GM21423 (cell line): Measurements from ENCODE around the gene FEV.

ENCODE experiments used
- ATAC-seq: cut with Tn5 transposase; IDR thresholded peaks from one replicate; pipeline ENCODE4 v1.9.1; 2021; ENCODE audit warnings: mild to moderate bottlenecking, moderate library complexity; ENCODE audit not compliant: unreplicated experiment

The FEV gene

DNA sequence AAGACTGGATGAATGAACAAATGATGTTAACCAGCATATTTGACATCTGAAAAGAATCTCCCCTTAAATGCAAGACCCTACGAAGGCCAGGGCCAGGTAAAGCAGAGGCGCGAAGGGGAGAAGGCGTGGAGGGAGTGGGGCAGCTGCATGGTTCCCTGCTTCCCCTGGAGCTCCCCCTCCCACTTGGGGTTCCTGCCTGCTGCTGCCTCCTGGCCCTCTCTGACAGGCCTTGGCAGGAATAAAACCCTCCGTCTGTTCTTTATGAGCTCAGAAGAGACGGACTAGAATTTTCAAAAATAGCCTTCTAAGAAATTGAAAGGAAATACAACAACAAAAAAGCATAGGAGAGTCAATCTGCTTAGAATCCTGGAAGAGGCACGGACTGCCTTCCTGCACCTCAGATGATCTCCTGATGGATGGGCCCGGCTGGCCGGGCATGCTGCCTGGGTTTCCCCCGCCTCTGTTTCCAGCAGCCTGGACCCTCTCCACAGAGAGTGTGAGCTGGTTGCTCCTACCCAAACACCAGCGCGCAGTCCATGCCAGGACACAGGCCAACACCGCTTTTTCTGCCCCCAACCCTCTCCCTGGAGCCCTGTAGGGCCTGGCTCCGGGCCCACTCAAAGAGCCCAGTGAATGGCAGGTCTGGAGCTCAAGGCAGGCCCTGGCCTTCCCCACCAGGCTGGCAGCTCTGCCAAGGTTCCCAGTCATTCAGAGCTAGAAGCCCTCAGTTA lies 32.4 kb upstream of the FEV start:
- ATAC-seq, result no peak

DNA sequence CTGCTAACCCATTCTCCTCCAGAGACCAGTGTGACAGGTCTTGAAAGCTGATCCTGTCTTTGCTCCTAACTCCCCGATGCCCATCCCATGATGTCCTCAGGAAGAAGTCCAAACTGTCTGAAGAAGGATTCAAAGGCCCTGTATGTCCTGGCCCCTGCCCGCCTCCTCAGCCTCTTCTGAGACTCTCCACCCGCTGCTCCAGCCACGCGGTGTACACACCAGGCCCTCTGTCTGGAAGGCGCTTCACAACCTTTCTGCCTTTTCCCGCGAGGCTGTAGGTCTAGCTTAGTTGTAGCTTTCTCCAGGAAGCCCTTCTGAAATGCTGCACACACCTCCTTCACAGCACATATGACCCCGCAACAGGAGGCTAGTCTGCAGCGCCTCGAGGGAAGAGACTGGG lies 31.7 kb upstream of the FEV start:
- ATAC-seq, result no peak

DNA sequence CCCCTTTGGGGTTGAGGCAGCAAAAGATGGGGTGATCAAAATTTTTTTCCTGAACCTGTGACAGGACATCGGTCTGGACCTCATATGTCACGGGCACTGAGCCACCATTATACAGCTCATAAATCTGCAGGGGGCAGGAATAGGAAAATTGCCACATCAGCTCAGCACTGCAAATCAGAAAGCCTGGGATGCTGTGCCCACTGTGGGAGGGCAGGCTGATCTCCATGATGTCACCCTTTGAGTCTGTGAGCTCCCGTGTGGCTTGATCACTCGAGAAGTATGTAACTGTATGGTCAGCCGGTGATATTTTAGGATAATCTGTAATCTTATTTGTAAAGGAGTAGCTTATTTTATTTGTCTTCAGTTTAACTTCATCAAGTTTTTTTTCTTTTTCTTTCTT lies 25.9 kb upstream of the FEV start:
- no peak for ATAC-seq

DNA sequence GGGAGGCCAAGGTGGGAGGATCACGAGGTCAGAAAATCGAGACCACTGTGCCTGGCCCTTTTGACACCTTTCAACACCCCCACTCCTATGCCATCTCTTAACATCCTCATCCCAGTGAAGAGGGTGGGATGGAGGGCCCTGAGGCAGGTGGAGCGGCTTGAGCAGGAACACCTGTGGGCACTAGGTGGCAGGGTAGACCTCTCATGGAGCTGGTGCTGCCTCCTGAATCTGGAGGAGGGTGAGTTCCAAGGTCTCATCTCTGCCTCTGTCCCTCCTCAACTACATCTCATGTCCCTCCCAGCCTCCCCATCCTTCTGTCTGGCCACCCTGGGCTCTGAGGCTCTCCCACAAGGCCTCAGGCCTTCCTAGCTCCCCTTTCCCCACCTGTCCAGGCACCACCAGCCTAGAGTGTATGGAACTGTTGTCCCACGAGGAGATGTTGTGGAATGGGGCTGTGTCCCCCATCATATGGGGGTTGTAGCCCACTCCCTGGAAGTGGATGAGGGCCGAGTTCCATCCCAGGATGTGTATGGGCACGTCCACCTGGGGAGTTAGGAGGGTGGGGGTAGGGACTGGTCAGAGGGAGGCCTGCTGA lies 25.3 kb upstream of the FEV start:
- ATAC-seq, result no peak

DNA sequence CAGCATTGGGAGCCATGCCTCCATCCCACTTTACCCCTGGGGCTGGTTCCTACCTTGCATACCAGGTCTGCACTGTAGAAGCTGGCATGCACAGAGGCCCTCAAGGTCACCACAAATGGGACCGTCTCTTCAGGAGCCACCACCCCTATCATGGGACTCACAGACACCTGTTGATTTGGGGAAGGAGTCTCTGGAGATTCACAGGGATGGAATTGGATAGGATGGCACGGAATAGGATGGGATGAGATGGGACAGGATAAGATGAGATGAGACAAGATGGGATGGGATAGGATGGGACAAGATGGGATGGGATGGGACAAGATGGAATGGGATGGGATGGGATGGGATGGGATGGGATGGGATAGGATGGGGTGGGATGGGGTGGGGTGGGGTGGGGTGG lies 24.3 kb upstream of the FEV start:
- no peak for ATAC-seq

DNA sequence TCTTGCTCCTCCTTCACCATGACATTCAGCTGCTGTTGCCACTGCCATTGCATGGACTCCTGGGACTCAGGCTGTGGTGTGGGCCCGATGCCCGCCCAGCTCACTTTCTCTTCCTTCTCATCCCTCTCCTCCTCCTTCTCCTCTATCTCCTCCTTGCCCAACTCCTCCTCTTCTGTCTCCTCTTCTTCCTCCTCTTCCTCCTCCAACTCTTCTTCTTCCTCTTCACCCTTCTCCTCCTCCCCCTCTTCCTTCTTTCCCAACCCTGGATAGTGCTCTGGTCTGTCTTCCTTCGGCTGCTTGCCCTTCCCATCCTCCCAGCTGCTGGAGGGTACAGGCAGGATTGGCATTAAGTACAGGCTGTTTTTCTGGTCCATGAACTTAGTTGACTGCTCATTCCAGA lies 19.0 kb upstream of the FEV start:
- ATAC-seq, result no peak

DNA sequence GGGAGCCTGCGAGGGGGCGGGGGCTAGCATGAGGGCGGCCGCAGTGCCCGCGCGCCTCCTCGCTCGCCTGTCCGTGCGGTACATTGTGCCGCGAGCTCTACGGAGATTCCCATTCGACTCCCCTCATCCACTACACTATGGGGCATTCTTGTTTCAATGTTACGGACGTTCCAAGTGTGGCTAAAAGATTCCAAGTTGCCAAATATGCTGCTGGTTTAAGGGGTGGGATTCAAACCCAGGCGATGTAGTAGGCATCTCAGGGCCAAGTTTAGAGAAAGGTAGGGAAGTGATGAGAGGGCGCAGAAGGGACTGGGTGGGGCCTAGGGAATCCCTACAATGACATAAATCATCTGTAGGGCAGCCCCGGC lies 18.3 kb upstream of the FEV start:
- ATAC-seq, result no peak

DNA sequence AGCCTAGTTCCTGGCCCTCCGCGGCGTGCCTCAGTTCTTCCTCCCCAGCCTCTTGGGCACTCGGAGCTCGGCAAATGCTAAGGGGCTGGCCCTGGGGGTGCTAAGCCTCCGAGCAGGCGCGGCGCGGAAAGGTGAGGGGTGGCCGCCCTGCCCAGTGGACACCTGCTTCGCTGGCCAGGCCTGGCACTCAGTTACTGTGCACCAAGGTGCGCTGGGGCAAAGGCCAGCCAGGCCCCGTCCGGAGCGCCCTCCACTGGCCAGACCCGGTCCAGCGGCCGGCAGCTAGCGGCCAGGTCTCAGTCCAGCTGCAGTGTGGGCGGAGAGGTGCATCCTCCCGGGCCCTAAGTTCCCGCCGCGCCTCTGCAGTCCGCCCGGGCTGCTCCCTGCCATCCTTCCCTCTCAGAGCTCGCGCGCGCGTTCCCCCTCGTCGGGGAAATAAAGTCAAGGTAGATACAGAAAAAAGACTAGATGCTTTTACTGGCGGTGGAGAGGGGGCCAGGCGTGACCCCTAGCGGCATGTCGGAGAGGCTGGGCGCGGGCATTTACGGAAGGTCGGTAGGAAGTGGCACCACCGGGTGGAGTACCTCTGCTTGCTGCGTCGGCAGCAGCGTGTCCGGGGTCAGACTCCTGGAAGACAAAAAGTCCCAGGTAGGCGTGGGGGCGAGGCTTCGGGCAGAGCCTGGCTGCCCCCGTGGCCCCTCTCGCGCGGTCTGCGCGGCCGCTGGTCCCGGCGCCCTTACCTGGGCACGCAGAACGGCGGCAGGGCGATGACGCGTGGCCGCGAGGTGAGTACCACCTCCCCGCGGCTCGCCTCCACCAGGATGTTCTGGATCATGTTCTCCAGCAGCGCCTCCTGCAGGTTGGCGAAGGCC lies 17.6 kb upstream of the FEV start:
- no peak for ATAC-seq

DNA sequence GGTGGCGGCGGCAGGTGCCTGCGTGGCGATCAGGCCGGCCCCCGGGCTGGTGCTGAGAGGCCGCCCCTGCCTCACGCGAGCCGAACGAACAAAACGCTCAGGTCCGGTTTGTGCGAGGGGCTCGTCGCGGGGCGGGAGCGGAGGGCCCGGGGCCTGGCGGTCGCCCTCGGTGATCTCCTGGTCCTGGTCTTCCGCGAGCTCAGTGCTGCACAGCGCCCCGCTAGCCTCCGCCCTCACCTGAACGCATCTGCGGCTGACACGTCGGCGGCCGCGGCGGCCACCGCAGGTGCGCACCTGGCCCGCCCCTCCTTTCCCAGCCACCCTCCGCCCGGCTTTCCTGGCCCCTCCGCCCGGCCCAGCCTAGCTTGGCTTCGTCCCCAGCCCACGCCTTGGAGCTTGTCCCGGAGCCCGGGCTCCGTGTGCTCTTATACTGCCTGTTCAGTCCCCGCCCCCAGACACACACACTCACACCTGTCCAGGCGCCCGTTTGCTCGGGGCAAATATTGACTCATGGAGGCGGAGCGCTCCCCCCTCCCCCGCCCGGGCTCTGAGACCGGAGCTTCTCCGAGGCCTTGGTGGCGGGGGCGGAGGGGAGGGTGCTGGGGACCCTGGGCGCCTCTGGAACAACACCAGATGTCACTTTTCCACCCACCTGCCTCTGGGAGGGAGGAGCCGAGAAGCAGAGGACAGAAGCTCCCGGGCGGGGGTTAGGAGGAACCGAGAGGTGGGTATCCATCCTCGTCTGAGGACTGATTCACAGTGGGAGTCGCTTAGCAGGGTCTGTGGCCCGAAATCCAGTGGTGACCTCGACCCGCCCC lies 16.8 kb upstream of the FEV start:
- no peak for ATAC-seq

DNA sequence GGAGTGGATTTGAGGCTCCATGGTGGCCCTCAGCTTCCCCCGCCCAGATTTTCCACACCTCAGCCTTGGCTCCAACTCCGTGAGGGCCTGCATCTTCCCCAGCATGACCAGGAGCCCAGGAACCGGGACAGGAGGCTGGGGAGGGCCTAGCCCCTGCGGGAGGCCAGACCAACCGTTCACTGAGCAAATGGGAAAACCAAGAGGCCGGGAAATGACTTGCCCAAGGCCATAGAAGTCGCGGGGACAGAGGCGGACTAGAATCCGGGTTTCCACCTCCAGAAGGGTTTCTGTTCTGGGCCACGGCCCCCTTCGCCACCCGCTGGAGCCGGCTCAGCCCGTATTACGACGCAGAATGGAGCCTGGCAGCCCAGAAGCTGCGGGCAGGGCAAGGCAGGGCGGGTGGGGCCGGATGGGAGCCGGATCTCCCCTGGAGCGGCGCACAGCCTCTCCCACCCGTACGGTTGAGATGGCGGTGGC lies 16.2 kb upstream of the FEV start:
- no peak for ATAC-seq

DNA sequence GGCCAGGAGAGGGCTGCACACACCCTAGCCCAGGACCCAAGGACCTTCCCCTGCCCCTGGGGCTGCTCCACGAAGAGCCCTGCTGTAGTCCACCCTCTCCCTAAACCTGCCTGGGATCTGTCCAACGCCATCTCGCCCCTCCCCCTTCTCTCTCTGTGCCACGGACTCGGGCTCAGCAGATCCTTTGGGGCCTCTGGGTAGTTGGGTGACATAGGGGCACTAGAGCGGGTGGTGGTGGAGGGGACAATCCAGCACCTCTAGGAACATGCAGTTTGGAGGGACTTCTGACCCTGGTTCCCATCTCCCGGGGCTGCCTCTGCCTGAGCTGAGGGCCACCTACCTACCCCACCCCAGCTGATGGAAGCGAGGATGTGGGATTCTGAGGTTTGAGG lies 15.6 kb upstream of the FEV start:
- no peak for ATAC-seq

DNA sequence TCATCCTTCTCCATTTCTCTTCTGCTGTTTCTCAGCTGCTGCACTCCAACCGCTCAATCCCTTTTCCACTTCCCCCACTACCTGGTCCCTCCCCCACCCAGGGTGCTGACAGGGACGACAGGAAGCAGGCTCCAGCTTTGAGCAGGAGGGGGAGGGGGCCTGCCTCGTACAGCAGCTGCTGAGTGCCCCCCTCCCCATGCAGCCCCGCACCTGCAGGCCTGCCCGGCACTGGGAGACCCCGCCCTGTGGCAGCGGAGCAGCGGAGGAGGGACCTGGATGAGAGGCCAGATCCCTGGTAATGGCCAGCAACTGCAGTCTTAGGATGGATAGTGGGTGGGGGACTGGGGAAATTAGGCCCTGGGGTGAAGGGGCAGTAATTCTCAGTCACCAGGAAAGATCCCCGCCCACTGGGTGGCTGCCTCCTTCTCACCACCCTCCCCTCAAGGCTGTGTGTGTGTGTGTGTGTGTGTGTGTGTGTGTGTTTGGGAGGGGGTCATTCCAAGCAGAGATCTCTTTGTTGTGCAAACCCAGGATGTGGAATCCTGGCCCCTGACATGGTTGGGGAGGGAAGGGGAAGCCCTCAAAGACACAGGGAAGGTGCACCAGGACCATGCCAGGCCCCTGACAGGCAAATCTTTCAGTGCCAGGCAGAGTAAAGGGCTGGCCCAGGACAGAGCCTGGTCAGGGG lies 15.0 kb upstream of the FEV start:
- no peak for ATAC-seq

DNA sequence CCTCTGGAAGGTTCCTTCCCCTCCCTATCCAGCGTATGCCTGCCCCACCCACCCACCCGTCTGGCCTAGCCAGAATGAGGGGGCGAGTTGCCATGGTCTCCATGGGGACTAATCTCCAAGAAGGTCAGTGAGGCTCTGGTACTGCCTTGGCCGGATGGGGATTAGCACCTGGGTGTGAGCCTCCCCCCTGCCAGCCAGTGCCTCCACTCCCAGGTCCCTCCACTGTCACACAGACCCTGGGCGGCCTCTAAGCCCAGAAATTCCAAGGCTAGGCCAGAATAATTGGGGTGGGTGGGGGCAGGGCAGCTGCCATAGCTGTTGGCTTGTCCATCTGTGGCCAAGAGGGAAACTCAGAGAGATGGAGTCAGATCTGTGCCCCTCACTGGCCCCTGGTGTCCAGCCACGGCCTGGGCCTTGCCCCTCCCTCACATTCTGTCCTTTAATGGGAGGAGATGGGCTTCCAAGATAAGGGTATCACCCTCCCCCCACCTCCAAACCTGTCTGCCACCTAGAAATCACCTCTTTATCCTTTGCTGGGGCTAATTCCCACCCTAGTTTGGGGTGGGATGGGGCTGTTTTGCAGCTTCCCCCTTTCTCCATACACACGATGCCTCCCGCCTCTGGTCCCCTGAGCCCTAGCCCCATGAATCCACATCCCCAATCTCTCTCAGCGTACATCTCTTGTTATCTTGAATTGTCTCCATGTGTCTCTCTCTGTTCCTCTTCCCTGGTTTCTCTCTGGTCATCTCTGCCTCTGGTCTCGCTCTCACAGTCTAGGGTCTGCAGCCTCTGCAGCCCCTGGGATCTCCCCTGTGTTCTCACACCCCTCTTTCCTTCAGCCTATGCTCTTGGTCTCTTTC lies 14.3 kb upstream of the FEV start:
- ATAC-seq, result no peak

DNA sequence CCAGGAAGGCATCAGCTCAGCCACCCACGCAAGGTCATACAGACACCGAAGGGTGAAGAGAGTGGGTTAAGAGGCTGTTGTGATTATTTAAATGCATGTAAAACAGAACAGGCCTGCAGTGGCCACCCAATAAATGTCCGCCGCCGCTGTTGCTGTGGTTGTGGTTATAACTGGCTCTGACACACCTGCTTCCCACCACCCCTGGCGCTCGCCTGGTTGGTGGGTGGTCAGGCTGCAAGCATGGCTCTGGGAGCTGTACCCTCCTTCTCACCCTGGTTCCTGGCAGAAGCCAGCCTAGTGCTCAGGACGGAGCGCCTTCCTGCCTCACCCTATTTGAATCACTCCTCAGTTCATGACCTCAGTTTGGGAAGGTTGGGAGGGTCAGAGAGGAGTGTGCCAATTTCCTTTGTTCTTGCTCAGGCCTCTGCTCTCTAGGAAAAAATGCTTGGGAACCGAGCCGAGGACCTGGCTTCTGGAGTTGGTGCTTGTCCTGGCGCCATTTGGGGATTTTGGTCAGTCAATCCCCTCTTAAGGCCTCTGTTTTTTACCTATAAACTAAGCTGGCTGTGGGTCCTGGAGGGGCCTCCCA lies 13.5 kb upstream of the FEV start:
- ATAC-seq, result no peak

DNA sequence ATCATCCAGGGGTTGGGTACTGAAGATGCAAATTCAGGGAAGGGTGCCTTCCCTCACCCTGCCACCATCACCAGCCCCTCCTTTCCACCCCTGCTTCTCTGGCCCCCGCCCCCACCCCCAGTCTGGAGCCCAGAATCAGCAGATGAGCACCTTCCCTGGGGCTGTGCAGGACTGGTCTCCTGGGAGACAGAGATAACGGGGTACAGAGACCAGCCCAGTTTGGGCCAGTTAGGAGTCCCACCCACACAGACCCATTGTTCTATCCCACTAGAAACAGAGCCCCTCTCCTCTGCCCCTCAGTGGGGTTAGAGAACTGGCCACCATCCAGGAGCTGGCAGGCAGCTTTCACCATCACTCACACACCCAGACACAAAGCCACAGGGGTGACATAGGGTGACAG lies 12.7 kb upstream of the FEV start:
- ATAC-seq, result no peak

DNA sequence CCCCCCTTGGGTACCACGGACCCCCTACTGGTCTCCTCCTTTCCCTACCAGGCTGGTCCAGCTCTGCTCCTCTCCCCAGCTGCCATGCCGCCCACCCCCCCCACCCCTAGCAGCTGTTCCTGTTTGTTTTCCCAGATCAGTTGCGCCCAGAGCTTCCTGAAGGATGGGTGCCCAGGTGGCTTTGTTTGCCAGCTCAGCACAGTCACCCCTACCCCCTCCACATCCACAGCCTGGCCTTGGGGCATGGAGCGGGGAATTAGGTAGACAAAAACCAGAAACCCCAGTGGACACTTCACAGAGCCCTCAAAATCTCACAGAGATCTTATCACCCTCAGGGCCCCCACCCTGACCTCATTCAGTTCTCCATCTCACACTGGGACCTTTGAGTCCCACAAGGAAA lies 12.0 kb upstream of the FEV start:
- ATAC-seq, result no peak

DNA sequence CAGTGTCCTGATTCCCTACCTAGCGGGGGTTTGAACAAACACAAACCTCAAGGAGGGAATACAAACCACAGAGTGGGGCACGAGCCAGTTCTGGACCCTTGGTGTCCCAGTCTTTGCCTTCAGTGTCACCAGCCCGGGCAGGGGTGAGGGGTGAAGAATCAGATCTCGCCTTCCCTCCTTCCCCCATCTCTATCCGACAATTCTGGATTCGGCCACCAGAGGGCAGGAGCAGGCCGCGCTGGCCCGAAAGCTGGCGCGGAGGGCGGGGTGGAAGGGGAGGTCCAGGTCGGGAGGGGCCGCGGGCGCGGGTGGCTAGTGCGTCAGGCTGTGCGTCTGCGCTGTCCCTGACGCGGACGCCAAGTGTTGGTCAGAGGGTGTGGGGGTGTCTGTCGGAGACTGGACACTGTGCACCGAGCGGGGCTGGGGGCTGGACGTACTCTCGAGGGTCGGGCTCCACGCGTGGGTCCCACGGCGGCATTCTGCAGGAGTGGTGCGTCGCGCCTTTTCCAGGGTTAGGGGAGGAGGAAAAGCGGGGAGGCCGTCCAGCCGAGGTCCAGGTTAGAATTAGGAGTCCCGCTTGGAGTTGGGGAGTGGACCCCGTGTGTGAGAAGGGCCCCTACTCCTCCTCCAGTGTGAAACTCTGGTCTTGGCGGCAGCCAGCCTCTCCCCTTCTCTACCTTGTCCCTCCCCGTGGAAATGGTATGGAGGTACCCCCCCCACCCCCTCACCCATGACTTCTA lies 11.2 kb upstream of the FEV start:
- no peak for ATAC-seq

DNA sequence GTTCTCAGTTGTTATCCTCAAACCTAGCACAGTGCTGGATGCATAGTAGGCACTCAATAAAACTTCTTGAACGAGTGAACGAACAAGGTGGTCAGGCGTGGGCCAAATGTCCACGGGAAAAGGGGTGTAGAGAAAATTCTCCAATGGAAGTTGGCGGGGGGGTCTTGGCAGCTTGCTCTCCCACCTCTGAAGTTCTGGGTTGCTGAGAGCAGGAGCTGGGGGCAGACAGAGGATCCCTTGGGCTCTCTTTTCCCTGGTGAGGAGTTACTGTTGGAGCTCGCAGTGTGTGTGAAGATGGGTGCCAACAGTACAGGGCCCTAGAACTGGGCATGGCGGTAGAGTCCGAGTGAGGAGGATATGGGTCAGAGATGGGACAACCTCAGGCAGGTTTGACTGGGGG lies 10.6 kb upstream of the FEV start:
- no peak for ATAC-seq
